MCF 10A (cell line): ENCODE measurements around the gene FFAR1. TPM values are rescaled to one million over a fixed set of nuclear protein-coding genes. Genes with fewer than 3 reads are reported as not detected.

Source experiments
- BruUV-seq: library from RNA; stranded (reverse); fragments of 400-500 nt; replicated peaks from 2 replicates; lab custom pipeline; 2021; lab: Mats Ljungman, UMichigan
- CTCF ChIA-PET: fragments of 300-600 bp; sonication (Branson Sonifier 250); formaldehyde crosslinking; extraction: SDS; loops from one replicate; lab custom pipeline; 2021; ENCODE audit warnings: antibody characterized with exemption, inconsistent platforms; lab: Yijun Ruan, JAX
- POLR2A ChIA-PET: fragments of 300-600, 350-650 bp; sonication (Branson Sonifier 250); formaldehyde crosslinking; extraction: SDS; loops from one replicate; lab custom pipeline; 2020; ENCODE audit warnings: antibody characterized with exemption, inconsistent platforms; lab: Yijun Ruan, JAX
- DNase-seq: peaks from one replicate; pipeline ENCODE4 v3.0.0-alpha.2; 2018; ENCODE audit not compliant: unreplicated experiment
- H3K27ac Mint-ChIP-seq: one replicate; pipeline ENCODE4 v1.8.0; 2022; ENCODE audit warnings: mild to moderate bottlenecking, low read depth, mixed read lengths; ENCODE audit not compliant: unreplicated experiment
- H3K27me3 Mint-ChIP-seq: one replicate; pipeline ENCODE4 v1.8.0; 2022; ENCODE audit warnings: mixed read lengths; ENCODE audit not compliant: insufficient read depth, unreplicated experiment
- H3K36me3 Mint-ChIP-seq: one replicate; pipeline ENCODE4 v1.8.0; 2022; ENCODE audit warnings: mild to moderate bottlenecking, moderate library complexity, mixed read lengths; ENCODE audit not compliant: insufficient read depth, unreplicated experiment
- H3K4me1 Mint-ChIP-seq: one replicate; pipeline ENCODE4 v1.8.0; 2022; ENCODE audit warnings: mixed read lengths; ENCODE audit not compliant: insufficient read depth, unreplicated experiment
- H3K4me3 Mint-ChIP-seq: one replicate; pipeline ENCODE4 v1.8.0; 2022; ENCODE audit warnings: mild to moderate bottlenecking, moderate library complexity, mixed read lengths; ENCODE audit not compliant: unreplicated experiment
- H3K9me3 Mint-ChIP-seq: one replicate; pipeline ENCODE4 v1.8.0; 2022; ENCODE audit warnings: mixed read lengths; ENCODE audit not compliant: unreplicated experiment
- intact Hi-C: fragments of 100-400 bp; cut with micrococcal nuclease; formaldehyde crosslinking; loops from 2 replicates; pipeline ENCODE4 v1.14.1; 2022
- total RNA-seq: library from RNA; stranded (reverse); gene quantifications from 2 replicates; pipeline ENCODE4 v1.2.3, GENCODE V29; 2022
- TF ChIP-seq, protein P1 (sequence below): fragments of 200-600 bp; IDR thresholded peaks from one replicate; pipeline ENCODE4 v1.8.0; 2022; ENCODE audit warnings: antibody characterized with exemption, mild to moderate bottlenecking; ENCODE audit not compliant: unreplicated experiment

Gene FFAR1
- total RNA-seq, 1 experiment from 2014 or later: not detected

DNA sequence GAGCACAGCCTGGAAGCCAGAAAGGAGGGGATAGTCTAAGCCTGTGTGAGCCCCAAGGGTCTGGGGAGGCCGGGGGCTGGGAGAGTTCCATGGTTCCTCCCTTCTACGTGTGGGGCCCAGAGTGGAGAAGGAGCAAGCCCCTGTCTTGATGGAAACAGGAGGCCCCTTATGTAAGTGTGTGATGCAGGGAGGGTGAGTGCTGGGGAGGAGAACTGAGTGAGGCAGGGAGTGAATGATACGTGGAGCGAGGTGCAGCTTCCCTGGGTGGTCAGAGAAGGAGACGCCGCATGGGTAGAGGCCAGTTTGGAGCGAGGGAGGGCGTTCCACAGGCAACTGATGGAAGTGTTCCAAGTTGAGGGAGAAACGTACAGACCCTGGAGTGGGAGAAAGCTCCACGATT, 39.8 kb upstream of the FFAR1 start:
- H3K4me3 Mint-ChIP-seq: no peak overlapping the region

DNA sequence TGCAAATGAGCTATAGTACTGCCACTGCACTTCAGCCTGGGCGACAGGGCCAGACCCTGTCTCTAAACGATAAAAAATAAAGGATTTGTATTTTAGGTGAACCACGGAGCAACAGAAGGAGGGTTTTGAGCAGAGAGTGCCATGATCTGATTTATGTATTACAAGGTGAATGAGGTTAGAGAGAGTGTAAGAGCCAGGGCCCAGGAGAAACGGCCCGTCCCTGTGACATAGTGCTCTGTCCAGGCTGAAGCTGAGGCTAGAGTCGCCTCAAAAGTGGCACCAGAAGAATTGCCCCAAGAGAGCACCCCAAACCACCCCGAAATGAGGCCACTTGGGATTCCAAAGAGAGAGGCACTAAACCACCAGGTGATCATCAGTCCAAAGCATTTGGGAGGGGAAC, 38.8 kb upstream of the FFAR1 start:
- CTCF ChIA-PET: interaction anchor here (0.6 kb wide), 1 partner anchor 28 kb away, joined by 3 read pairs; no protein-coding TSS in a partner anchor
- POLR2A ChIA-PET: no interaction called here
- Mint-ChIP-seq H3K9me3 (no peaks in the 10 kb centered on the region), H3K36me3 (no peaks in the 10 kb centered on the region), H3K27me3 (peaks cover 4% of the 10 kb centered on the region), H3K4me1 (peaks cover 9% of the 10 kb centered on the region), H3K27ac (no peak overlapping the region), H3K4me3 (no peak overlapping the region)
- intact Hi-C loops: no loop called here
- BruUV-seq: no TSS peak
- TF ChIP-seq, protein P1, sequence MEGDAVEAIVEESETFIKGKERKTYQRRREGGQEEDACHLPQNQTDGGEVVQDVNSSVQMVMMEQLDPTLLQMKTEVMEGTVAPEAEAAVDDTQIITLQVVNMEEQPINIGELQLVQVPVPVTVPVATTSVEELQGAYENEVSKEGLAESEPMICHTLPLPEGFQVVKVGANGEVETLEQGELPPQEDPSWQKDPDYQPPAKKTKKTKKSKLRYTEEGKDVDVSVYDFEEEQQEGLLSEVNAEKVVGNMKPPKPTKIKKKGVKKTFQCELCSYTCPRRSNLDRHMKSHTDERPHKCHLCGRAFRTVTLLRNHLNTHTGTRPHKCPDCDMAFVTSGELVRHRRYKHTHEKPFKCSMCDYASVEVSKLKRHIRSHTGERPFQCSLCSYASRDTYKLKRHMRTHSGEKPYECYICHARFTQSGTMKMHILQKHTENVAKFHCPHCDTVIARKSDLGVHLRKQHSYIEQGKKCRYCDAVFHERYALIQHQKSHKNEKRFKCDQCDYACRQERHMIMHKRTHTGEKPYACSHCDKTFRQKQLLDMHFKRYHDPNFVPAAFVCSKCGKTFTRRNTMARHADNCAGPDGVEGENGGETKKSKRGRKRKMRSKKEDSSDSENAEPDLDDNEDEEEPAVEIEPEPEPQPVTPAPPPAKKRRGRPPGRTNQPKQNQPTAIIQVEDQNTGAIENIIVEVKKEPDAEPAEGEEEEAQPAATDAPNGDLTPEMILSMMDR: no peak
- no peak for DNase-seq

More for the DNA sequence above, 39.8 kb upstream of the FFAR1 start:
- peaks cover under 1% of the 10 kb centered on the region for H3K4me1 Mint-ChIP-seq
- POLR2A ChIA-PET: no interaction called here
- H3K27me3 Mint-ChIP-seq: peaks cover 12% of the 10 kb centered on the region
- CTCF ChIA-PET: interaction anchor here (1.2 kb wide), 1 partner anchor 160 kb away, joined by 3 read pairs; no protein-coding TSS in a partner anchor
- H3K27ac Mint-ChIP-seq: no peak overlapping the region
- intact Hi-C loops: no loop called here
- BruUV-seq: no TSS peak
- no peak for DNase-seq
- TF ChIP-seq, protein P1: no peak
- H3K36me3 Mint-ChIP-seq: no peaks in the 10 kb centered on the region
- H3K9me3 Mint-ChIP-seq: no peaks in the 10 kb centered on the region

DNA sequence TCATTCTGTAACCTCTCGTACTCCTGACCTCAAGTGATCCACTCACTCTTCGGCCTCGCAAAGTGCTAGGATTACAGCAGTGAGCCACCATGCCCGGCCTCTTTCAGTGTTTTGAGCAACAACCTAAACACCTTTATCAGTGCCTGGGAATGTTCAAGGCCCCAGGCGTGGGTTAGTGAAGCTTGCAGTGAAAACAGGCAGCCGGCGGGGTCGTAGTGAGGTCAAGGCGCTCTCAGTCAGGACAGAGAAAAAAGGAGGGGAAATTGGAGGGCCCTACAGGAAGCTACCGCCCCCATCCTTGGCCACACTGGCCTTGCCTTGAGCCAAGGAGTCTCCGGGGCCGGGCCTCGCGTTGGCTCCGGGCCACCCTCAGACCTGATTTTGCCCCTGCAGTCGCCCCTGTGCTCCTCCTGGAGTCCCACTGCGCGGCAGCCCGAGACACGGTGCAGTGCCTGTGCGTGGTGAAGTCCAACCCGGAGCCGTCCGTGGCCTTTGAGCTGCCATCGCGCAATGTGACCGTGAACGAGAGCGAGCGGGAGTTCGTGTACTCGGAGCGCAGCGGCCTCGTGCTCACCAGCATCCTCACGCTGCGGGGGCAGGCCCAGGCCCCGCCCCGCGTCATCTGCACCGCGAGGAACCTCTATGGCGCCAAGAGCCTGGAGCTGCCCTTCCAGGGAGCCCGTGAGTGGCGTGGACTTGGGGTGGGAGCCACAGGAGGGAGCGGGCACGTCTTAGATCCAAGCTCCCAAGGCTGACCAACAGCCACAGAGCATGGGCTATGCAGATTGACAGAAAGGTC, 38.0 kb upstream of the FFAR1 start:
- DNase-seq: no peak
- Mint-ChIP-seq H3K36me3 (no peaks in the 10 kb centered on the region), H3K27ac (no peak overlapping the region), H3K4me3 (no peak overlapping the region), H3K9me3 (no peaks in the 10 kb centered on the region), H3K27me3 (no peaks in the 10 kb centered on the region), H3K4me1 (peaks cover 9% of the 10 kb centered on the region)
- TF ChIP-seq, protein P1: no peak
- POLR2A ChIA-PET: no interaction called here
- CTCF ChIA-PET: interaction anchor here (1.1 kb wide), 1 partner anchor 38 kb away, joined by 4 read pairs; no protein-coding TSS in a partner anchor
- intact Hi-C loops: no loop called here
- BruUV-seq: no TSS peak

DNA sequence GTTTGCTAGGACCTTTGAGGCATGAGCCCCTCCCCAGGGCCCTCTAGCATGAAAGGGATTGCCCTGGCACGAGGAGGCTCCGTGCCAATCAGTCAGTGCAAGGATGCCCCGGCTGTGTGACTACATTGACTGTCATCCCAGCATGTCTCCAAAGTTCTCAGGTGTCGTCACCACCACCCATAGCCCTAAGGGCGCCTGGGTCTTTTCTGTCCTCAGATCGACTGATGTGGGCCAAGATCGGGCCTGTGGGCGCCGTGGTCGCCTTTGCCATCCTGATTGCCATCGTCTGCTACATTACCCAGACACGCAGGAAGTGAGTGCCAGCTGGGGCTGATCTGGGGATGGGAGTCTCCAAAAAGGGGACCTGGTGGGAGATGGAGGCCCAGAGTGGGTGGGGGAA, 37.4 kb upstream of the FFAR1 start:
- no peaks in the 10 kb centered on the region for H3K36me3 Mint-ChIP-seq
- no peak for DNase-seq
- ChIA-PET CTCF (interaction anchor here (1.1 kb wide), 1 partner anchor 38 kb away, joined by 4 read pairs; no protein-coding TSS in a partner anchor), POLR2A (no interaction called here)
- intact Hi-C loops: no loop called here
- TF ChIP-seq, protein P1: no peak
- H3K27me3 Mint-ChIP-seq: no peaks in the 10 kb centered on the region
- no peaks in the 10 kb centered on the region for H3K9me3 Mint-ChIP-seq
- H3K4me3 Mint-ChIP-seq: no peak overlapping the region
- H3K27ac Mint-ChIP-seq: no peak overlapping the region
- peaks cover 9% of the 10 kb centered on the region for H3K4me1 Mint-ChIP-seq
- BruUV-seq: no TSS peak
